HG03060 (cell line): ENCODE measurements around the gene RASGEF1C.

Source experiments
- ATAC-seq: cut with Tn5 transposase; IDR thresholded peaks from one replicate; pipeline ENCODE4 v1.9.1; 2021; ENCODE audit warnings: low read depth, moderate number of reproducible peaks; ENCODE audit not compliant: unreplicated experiment

RASGEF1C gene

GRCh38 chr5:180191716-180192115, 17.3 kb downstream of the RASGEF1C start:
- no peak for ATAC-seq

GRCh38 chr5:180187767-180188166, 21.2 kb downstream of the RASGEF1C start:
- ATAC-seq, result no peak

- no peak for ATAC-seq
Observed at GRCh38 chr5:180180846-180181245, 28.2 kb downstream of the RASGEF1C start.

GRCh38 chr5:180180421-180180820, 28.6 kb downstream of the RASGEF1C start:
- no peak for ATAC-seq

- no peak for ATAC-seq
Observed at GRCh38 chr5:180179442-180180420, 29.3 kb downstream of the RASGEF1C start.

- ATAC-seq, result no peak
Observed at GRCh38 chr5:180178531-180179441, 30.2 kb downstream of the RASGEF1C start.

- ATAC-seq, result no peak
Observed at GRCh38 chr5:180176191-180176590, 32.8 kb downstream of the RASGEF1C start.

GRCh38 chr5:180175015-180175431, 34.0 kb downstream of the RASGEF1C start:
- ATAC-seq, result no peak

- ATAC-seq, result no peak
Observed at GRCh38 chr5:180174587-180174972, 34.4 kb downstream of the RASGEF1C start.

- no peak for ATAC-seq
Observed at GRCh38 chr5:180173875-180174586, 35.0 kb downstream of the RASGEF1C start.

GRCh38 chr5:180173198-180173544, 35.8 kb downstream of the RASGEF1C start:
- ATAC-seq, result no peak

- no peak for ATAC-seq
Observed at GRCh38 chr5:180172447-180173197, 36.4 kb downstream of the RASGEF1C start.

- no peak for ATAC-seq
Observed at GRCh38 chr5:180171568-180172094, 37.4 kb downstream of the RASGEF1C start.

GRCh38 chr5:180170810-180171567, 38.0 kb downstream of the RASGEF1C start:
- ATAC-seq, result no peak

- ATAC-seq, result no peak
Observed at GRCh38 chr5:180170106-180170809, 38.8 kb downstream of the RASGEF1C start.

GRCh38 chr5:180169248-180170105, 39.5 kb downstream of the RASGEF1C start:
- no peak for ATAC-seq

- ATAC-seq, result no peak
Observed at GRCh38 chr5:180168758-180169157, 40.3 kb downstream of the RASGEF1C start.
